HuH-7 (cell line): ENCODE data around the gene SHANK2.

ENCODE experiments used
- DNase-seq: peaks from one replicate; pipeline ENCODE4 v3.0.0; 2011; ENCODE audit warnings: low spot score

SHANK2 gene

GRCh38 chr11:71252269-71252769 is at the start of gene SHANK2:
Gene SHANK2, minus strand, starts transcription at chr11:71252577. Its CDS starts 105,251 bp downstream, at chr11:71147326.
- peak; percentile 80 for DNase-seq

GRCh38 chr11:71301858-71302533 is 49.6 kb upstream of the SHANK2 start:
- DNase-seq, result no peak

- DNase-seq, result no peak
These were observed 48.9 kb upstream of the SHANK2 start for GRCh38 chr11:71301046-71301857.

- no peak for DNase-seq
These were observed 47.8 kb upstream of the SHANK2 start for GRCh38 chr11:71300187-71300586.

GRCh38 chr11:71298761-71299181 is 46.4 kb upstream of the SHANK2 start:
- no peak for DNase-seq

- no peak for DNase-seq
These were observed 45.7 kb upstream of the SHANK2 start for GRCh38 chr11:71298016-71298550.

GRCh38 chr11:71294846-71295600 is 42.6 kb upstream of the SHANK2 start:
- no peak for DNase-seq

GRCh38 chr11:71293961-71294782 is 41.8 kb upstream of the SHANK2 start:
- DNase-seq, result no peak

- no peak for DNase-seq
These were observed 34.6 kb upstream of the SHANK2 start for GRCh38 chr11:71286701-71287643.

GRCh38 chr11:71285111-71285510 is 32.7 kb upstream of the SHANK2 start:
- no peak for DNase-seq

GRCh38 chr11:71284525-71285092 is 32.2 kb upstream of the SHANK2 start:
- DNase-seq, result no peak

- no peak for DNase-seq
These were observed 31.6 kb upstream of the SHANK2 start for GRCh38 chr11:71283971-71284441.

- no peak for DNase-seq
These were observed 30.4 kb upstream of the SHANK2 start for GRCh38 chr11:71282581-71283351.

- no peak for DNase-seq
These were observed 29.5 kb upstream of the SHANK2 start for GRCh38 chr11:71281831-71282230.

GRCh38 chr11:71281204-71281603 is 28.8 kb upstream of the SHANK2 start:
- no peak for DNase-seq

GRCh38 chr11:71279916-71280645 is 27.7 kb upstream of the SHANK2 start:
- no peak for DNase-seq

- no peak for DNase-seq
These were observed 19.8 kb upstream of the SHANK2 start for GRCh38 chr11:71272161-71272560.
